Heart left ventricle (tissue), 13 donors: ENCODE measurements around the gene RIIAD1.

Experiments
- POLR2A ChIP-seq, 2 donors: fragments of 450-650 bp; IDR thresholded peaks; one replicate each; pipeline ENCODE4 v1.6.1; 2017; ENCODE audit warnings: antibody characterized with exemption in 2 of 2, mild to moderate bottlenecking in 2 of 2, moderate library complexity in 2 of 2
- TF ChIP-seq, protein P1 (sequence below), 12 donors: fragments of 200-600 bp; sonication (generic) in 4 of 12; IDR thresholded peaks; one replicate each; pipeline versions ENCODE4 v1.5.0 to v1.8.0; 2018 to 2022; ENCODE audit warnings: antibody characterized with exemption in 12 of 12, mild to moderate bottlenecking in 5 of 12
- donor health status: ischemic (EF 13 %, LVEDD 7.1; RV severe dilation, severe dysfunction).
- donor health status: DM: no; HTN: yes; CAD: no.
- donor health status: DM: no; HTN: no; CAD: no.
- donor health status: ischemic (EF 25% LVEDD 6.9; RV normal size, moderate dysfunction).
- donor health status: ischemic (EF 25% LVEDD 5.7; RV mildly dilated, moderate dysfunction).
- donor health status: ischemic (EF 35%, LVEDD 5.7; RV mildly dilated, moderate dysfunction).
- donor health status: nonischemic (EF 11% LVEDD 7.7; RV severe dilation, severe dysfunction).
- donor health status: DM: yes; HTN: yes; CAD: no.
- donor health status: PGD.
- donor health status: ischemic (EF 29% LVEDD 5.4; RV normal size, mild dysfunction).
- donor health status: nonischemic (EF 23%, LVEDD 6.1; RV moderate dilation, normal function).

GRCh38 chr1:151681923-151682322 lies 39.4 kb upstream of the RIIAD1 start:
- TF ChIP-seq, protein P1, sequence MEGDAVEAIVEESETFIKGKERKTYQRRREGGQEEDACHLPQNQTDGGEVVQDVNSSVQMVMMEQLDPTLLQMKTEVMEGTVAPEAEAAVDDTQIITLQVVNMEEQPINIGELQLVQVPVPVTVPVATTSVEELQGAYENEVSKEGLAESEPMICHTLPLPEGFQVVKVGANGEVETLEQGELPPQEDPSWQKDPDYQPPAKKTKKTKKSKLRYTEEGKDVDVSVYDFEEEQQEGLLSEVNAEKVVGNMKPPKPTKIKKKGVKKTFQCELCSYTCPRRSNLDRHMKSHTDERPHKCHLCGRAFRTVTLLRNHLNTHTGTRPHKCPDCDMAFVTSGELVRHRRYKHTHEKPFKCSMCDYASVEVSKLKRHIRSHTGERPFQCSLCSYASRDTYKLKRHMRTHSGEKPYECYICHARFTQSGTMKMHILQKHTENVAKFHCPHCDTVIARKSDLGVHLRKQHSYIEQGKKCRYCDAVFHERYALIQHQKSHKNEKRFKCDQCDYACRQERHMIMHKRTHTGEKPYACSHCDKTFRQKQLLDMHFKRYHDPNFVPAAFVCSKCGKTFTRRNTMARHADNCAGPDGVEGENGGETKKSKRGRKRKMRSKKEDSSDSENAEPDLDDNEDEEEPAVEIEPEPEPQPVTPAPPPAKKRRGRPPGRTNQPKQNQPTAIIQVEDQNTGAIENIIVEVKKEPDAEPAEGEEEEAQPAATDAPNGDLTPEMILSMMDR (IDR thresholded peaks at IDR 0.05) = no peak
- TF ChIP-seq POLR2A (IDR thresholded peaks at IDR 0.05) = no peak
